ENCODE measurements around the gene TP63. TPM values are rescaled to one million over a fixed set of nuclear protein-coding genes. Genes with fewer than 3 reads are reported as not detected.

TP63 gene
- total and polyA plus RNA-seq, 12 donors, result 0.11 to 0.84 (median 0.16) TPM; not detected in 1

GRCh38 chr3:189687475-189687874 lies 56.3 kb downstream of the TP63 start:
- no peaks in the 10 kb centered on the region for H3K36me3 ChIP-seq (replicated peaks in 1 of 2)
- no peak for DNase-seq
- H3K4me1 ChIP-seq (replicated peaks in 1 of 2), result no peaks in the 10 kb centered on the region
- intact Hi-C loops (cut with DNase I), result no loop called here
- 73 to 88% (median 85%) methylated on average over 4 of the region's 4 CpGs for WGBS, 4 donors
- no peak overlapping the region for H3K27ac ChIP-seq
- TF ChIP-seq POLR2A (IDR thresholded peaks at IDR 0.05), result no peak
- no peak for TF ChIP-seq CTCF (IDR thresholded peaks at IDR 0.05)
- H3K27me3 ChIP-seq, result no peaks in the 10 kb centered on the region
- H3K9me3 ChIP-seq (replicated peaks in 1 of 3), result no peaks in the 10 kb centered on the region
- H3K4me3 ChIP-seq, result no peak overlapping the region

- intact Hi-C loops (cut with DNase I), result no loop called here
- Histone ChIP-seq H3K4me1 (replicated peaks in 1 of 2) (no peaks in the 10 kb centered on the region), H3K36me3 (replicated peaks in 1 of 2) (no peaks in the 10 kb centered on the region), H3K9me3 (replicated peaks in 1 of 3) (no peaks in the 10 kb centered on the region), H3K4me3 (no peak overlapping the region), H3K27me3 (no peaks in the 10 kb centered on the region), H3K27ac (no peak overlapping the region)
- 0 to 22% (median 10%) methylated on average over 1 of the region's 1 CpG for WGBS, 4 donors
- no peak for TF ChIP-seq POLR2A (IDR thresholded peaks at IDR 0.05)
- TF ChIP-seq CTCF (IDR thresholded peaks at IDR 0.05), result no peak
- DNase-seq, result no peak
Observed at GRCh38 chr3:189688262-189688661, 57.1 kb downstream of the TP63 start.

GRCh38 chr3:189689625-189690024 lies 58.4 kb downstream of the TP63 start:
- TF ChIP-seq CTCF (IDR thresholded peaks at IDR 0.05) (no peak), POLR2A (IDR thresholded peaks at IDR 0.05) (no peak)
- DNase-seq, result no peak
- intact Hi-C loops (cut with DNase I), result no loop called here
- Histone ChIP-seq H3K27me3 (no peaks in the 10 kb centered on the region), H3K4me3 (no peak overlapping the region), H3K36me3 (replicated peaks in 1 of 2) (no peaks in the 10 kb centered on the region), H3K27ac (no peak overlapping the region), H3K9me3 (replicated peaks in 1 of 3) (no peaks in the 10 kb centered on the region), H3K4me1 (replicated peaks in 1 of 2) (no peaks in the 10 kb centered on the region)

- DNase-seq, result no peak
- Histone ChIP-seq H3K36me3 (replicated peaks in 1 of 2) (no peaks in the 10 kb centered on the region), H3K9me3 (replicated peaks in 1 of 3) (no peaks in the 10 kb centered on the region), H3K27ac (no peak overlapping the region), H3K4me1 (replicated peaks in 1 of 2) (no peaks in the 10 kb centered on the region), H3K4me3 (no peak overlapping the region), H3K27me3 (no peaks in the 10 kb centered on the region)
- TF ChIP-seq CTCF (IDR thresholded peaks at IDR 0.05), result no peak
- no peak for TF ChIP-seq POLR2A (IDR thresholded peaks at IDR 0.05)
- 20 to 33% (median 23%) methylated on average over 1 of the region's 1 CpG for WGBS, 4 donors
- intact Hi-C loops (cut with DNase I), result no loop called here
Observed at GRCh38 chr3:189690237-189690636, 59.0 kb downstream of the TP63 start.

Measured in adrenal gland (tissue), 12 donors.